GM19240 (cell line): ENCODE data around the gene FXR1.
"Not testable (repeated sequence)": the region's sequence is repeated elsewhere in the genome, so short reads cannot be mapped to it uniquely, and the experiment has no call there.

ENCODE experiments used
- DNase-seq: peaks from one replicate; pipeline ENCODE4 v3.0.0; 2011; ENCODE audit warnings: low spot score; ENCODE audit not compliant: insufficient read length

FXR1 gene

DNA sequence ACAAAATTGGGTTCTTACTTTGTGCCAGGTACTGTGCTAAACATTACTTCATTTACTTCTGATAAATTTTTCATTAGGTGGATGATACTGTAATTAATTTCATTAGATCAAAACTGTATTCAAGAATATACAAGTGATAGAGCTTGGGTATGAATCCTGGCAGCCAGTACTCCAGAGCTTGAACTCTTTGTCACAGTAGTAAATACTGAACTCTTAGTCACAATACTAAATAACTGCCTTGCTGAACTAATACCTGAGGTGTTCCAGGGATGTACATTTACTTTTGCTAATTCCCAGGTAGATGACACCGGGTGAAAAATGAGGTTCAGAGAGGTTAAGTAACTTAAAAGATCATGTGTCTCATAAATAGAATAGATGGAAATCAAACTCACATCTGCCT is 20.3 kb downstream of the FXR1 start:
- no peak for DNase-seq

DNA sequence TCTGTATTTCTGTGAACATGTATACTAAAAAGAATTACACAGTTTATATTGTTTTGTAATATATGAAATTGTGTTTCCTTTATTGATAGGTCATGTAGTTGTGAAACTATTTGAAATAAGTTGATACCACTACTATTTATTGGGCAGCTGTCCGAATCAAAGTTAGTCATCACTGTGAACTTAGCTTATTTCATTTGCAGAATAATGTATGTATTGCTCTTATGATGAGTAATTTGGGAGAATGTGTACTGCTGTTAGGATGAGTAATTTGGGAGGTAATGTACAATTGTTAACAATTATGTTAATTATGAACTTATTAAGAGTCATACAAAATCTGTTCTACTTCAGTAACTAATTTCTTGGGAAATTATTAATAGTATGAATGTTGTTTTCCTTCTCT is 22.2 kb downstream of the FXR1 start:
- no peak for DNase-seq

GRCh38 chr3:180940826-180941225 is 28.4 kb downstream of the FXR1 start:
- DNase-seq: no peak

DNA sequence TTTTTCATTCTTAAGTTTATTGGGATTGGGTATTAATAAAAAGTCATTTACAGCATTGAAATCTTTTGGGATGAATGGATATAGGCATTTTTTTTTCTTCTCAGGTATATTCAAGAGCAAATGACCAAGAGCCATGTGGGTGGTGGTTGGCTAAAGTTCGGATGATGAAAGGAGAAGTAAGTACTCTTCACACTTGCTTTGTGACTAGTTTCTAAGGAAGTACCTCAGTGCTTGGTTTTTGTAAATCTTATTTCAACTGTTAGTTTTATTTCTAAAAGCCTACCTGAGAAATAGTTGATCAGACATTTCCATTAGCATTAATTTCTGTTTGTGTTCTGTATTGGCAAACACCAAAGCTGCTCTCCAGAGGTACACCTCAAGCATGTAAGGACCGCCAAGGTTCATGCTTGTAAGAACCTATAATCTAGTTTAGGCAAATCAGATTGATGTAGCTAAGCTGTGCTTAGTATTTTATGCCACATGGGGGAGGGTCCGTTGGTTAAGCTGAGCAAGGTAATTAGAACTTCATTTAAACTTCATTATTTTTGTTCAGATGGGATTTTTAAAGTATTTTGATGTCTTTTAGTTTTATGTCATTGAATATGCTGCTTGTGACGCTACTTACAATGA is 35.4 kb downstream of the FXR1 start:
- peak; percentile 2 for DNase-seq

DNA sequence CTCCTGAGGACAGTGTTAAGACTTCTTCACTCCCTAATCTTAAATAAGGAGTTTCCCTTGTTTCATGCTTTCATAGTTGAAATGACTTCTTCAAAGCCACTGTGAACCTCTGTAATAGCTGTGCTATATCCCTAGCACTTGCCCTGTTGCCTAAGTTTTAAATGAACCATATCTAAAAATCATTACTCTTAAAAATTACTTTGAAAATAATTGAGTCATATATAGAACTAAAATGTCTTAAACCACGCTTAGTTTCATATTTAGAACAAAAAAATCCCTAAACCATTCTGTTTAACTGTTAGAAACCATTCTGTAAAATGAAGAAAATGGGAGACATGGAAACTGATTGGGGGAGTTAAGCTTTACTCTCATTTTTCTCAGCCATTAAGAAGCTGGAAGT is 47.2 kb downstream of the FXR1 start:
- no peak for DNase-seq

DNA sequence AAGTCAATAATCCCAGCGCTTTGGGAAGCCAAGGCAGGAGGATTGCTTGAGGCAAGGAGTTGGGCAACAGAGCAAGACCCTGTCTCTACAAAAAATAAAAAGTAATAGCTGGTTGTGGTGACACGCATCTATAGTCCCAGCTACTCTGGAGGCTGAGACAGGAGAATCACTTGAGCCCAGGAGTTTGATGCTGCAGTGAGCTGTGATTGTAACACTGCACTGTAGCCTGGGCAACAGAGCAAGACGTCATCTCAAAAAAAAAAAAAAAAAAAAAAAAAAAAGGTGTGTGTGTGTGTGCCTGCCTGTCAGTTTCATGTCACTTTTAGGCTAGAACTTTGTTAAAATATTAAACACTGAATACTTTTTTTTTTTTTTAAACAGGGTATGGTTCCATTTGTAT is 48.6 kb downstream of the FXR1 start:
- DNase-seq: no peak

DNA sequence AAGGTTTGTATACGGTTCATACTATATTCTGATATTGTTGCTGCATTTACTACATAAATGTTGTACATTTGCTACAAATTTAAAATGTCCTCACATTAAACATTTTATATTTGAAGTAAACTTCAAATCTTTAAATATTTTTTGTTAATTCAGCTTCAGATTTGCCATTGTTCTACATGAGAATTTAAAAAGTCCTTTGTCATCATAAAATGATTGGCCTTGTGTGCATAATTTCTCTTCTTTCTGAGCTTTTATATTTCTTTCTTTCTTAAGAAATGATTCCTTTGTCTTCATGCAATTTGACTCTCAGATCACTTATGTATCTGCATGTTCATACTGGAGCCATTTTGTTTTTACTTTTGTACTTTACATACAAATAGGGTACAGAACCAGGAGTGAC is 49.1 kb downstream of the FXR1 start:
- DNase-seq: no peak

DNA sequence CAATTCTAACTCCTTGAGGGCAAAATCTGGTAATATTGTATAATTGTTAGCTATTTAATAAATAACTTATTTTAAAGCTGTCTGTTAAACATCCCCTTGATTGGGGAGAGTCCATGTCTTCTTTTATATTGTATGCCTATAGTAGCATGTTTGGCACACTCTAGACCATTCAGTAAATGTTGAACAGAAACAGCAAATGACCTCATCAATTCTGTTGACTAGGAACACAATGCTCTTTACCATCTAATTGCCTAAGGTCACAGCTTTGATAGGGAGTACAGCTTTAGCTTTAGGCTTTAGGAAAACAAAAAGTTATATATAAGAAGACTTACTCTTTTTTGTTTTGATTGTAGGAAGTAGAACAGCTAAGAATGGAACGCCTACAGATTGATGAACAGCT is 50.1 kb downstream of the FXR1 start:
- no peak for DNase-seq

DNA sequence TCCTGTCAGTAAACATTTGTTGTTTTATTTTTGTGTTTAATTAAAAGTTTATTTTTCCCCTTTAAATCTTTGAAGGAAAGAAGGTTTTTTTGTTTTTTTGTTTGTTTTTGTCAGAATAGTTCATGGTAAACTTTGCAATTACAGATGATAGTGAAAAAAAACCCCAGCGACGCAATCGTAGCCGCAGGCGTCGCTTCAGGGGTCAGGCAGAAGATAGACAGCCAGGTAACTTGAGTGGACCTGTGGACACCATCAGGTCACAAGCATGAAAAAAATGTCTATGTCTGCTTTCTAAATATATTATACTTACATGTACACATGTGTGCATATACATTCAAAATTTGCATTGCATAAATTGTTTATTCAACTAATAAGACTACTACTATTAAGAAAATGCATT is 58.5 kb downstream of the FXR1 start:
- DNase-seq: no peak

- no peak for DNase-seq
Observed at GRCh38 chr3:180973543-180973942, 61.1 kb downstream of the FXR1 start.

- no peak for DNase-seq
Observed at GRCh38 chr3:180974286-180974685, 61.8 kb downstream of the FXR1 start.

DNA sequence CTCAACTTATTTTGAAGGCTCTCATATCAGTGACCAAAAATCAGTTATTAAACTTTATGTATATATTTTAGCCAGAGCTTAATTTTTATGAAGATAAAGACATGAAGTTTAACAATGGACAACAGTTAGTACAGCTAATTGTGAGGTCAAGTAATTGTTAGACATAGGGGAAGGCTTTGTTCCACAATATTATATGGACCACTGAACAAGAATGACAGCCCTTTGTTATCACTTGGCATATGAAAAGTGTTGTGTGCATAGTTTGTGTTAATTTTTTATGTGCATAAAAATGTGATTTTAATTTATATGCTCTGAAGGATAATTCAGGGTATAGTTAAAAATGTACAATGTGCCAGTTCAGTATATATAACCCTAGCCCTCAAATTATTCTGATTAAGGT is 65.0 kb downstream of the FXR1 start:
- DNase-seq: no peak

- no peak for DNase-seq
Observed at GRCh38 chr3:180979961-180980360, 67.5 kb downstream of the FXR1 start.

- no peak for DNase-seq
Observed at GRCh38 chr3:180980611-180981010, 68.1 kb downstream of the FXR1 start.

- no peak for DNase-seq
Observed at GRCh38 chr3:180981912-180982311, 69.4 kb downstream of the FXR1 start.

DNA sequence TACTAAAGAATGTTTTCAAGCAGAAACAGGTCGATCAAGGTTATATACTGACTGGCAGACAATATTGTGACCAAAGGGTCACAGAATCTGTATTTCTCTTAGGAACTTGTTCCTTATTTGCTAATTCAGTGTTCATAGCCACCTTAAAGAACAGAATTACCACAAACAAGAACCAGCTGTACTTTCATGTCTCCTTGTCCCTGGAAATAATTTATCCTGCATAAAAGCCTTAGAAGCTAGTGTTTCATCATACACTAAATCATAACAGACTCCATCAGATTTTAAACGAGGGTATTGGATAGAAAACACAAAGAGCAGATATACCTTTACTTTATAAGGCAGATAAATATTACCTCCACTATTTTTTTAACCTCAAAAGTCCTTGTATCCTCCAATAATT is 70.7 kb downstream of the FXR1 start:
- no peak for DNase-seq

DNA sequence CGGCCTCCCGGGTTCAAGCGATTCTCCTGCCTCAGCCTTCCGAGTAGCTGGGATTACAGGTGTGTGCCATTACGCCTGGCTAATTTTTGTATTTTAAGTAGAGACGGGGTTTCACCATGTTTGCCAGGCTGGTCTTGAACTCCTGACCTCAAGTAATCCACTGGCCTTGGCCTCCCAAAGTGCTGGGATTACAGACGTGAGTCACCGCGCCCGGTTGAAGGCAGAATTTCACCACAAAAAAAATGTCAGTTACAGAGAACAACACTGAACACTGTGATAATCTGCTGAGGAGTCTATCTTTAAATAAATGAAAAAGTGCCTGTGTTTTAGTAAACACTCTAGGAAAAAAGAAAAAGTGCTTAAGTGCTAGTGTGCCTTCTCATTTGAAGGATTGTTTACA is 73.9 kb downstream of the FXR1 start:
- not testable (repeated sequence) for DNase-seq

- DNase-seq: no peak
Observed at GRCh38 chr3:180987344-180987743, 74.9 kb downstream of the FXR1 start.

- peak; percentile 76 for DNase-seq
Observed at GRCh38 chr3:180989291-180990163, 77.1 kb downstream of the FXR1 start, which contains the start of gene DNAJC19. DNAJC19 (minus strand) TSS chr3:180989736; CDS start chr3:180989602, 134 bp downstream.

DNA sequence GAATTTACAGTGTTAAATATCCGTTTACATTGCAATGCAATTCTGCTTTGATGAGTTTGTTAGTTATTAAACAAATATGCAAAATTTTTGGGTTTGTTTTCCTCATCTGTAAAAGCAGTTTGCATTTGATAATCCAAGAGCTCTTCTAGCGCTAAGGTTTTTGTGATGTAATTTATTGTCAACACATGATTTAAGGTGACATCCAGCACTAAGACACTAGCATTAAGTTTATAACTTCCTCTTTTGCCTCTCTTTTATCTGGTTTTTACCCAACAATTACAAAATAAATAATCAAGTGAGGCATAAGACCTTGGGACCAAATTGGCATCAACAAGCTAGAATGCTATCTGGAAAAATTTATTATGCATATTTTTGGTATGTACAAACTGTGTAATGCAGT is 78.0 kb downstream of the FXR1 start:
- DNase-seq: no peak

DNA sequence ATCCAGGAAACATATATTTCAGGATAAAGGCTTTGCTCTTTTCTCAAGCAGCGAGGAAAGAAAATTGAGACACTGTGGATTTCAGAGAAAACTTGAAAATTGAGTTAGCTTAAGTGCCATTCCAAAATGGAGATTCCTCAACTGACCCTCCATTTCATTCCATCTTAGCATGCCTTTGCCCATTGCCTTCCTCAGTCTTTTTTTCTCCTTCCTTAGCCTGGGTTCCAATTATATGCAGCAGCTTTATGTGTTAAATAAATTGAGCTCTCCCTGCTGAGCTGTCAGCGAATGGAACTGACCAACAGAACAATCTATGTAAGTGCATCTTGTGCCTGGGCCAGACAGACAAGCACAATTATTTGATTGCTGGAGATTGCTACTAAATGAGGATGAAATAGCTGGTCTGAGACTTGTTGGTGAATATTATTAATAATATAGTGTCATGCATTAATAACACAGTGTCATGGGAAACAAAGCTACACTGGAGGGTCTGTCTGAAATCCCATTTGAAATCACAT is 84.0 kb downstream of the FXR1 start:
- no peak for DNase-seq

- DNase-seq: not testable (repeated sequence)
Observed at GRCh38 chr3:181002331-181002730, 89.9 kb downstream of the FXR1 start.

DNA sequence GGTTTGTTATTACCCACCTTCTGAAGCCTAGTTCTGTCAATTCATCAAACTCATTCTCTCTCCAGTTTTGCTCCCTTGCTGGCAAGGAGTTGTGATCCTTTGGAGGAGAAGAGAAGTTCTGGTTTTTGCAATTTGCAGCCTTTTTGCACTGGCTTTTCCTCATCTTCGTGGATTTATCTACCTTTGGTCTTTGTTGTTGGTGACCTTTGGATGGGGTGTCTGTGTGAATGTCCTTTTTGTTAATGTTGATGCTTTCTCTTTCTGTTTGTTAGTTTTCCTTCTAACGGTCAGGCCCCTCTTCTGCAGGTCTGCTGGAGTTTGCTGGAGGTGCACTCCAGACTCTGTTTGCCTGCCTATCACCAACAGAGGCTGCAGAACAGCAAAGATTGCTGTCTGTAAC is 91.0 kb downstream of the FXR1 start:
- DNase-seq: not testable (repeated sequence)
